ENCODE data around the gene TBC1D8.

TBC1D8 gene

DNA sequence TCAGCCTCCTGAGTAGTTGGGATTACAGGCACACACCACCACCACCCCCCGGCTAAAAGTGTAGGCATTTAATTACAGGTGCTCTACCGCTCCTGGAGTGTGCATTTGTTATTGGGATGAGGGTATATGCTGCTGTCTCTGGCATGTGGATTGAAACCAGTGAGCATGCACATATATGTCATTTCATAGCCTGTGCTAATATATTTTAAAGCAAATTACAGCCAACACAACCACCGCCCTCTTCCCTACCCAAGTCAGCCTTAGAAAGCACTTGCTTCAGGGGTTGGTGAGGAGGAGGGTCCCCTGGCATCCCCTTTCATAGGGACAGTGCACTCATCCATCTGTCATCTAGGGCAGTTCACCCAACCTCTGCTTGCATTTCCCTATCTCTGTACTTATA, 10.5 kb upstream of the TBC1D8 start:
- Histone ChIP-seq H3F3A (ENCODE audit: control insufficient read depth, insufficient read depth) (no peaks in the 10 kb centered on the region), H3K4me1 (ENCODE audit: control insufficient read depth, low read length) (no peaks in the 10 kb centered on the region), H3K27ac (ENCODE audit: low read depth, low read length) (no peak overlapping the region), H3K9me3 (ENCODE audit: control insufficient read depth, insufficient read depth, low read length) (no peaks in the 10 kb centered on the region), H3K36me3 (ENCODE audit: control insufficient read depth, low read length) (no peaks in the 10 kb centered on the region), H3K9me2 (replicated peaks; ENCODE audit: control insufficient read depth, low read length) (no peaks in the 10 kb centered on the region), H3K27me3 (ENCODE audit: control insufficient read depth, low read length) (no peaks in the 10 kb centered on the region), H3K4me3 (ENCODE audit: low read length) (no peak overlapping the region), H3K4me2 (ENCODE audit: low read length) (no peak overlapping the region), H3K79me2 (ENCODE audit: control insufficient read depth, low read length) (no peaks in the 10 kb centered on the region), H4K20me1 (ENCODE audit: control insufficient read depth, insufficient read depth, low read depth, low read length) (no peaks in the 10 kb centered on the region)
- TF ChIP-seq, protein P1, sequence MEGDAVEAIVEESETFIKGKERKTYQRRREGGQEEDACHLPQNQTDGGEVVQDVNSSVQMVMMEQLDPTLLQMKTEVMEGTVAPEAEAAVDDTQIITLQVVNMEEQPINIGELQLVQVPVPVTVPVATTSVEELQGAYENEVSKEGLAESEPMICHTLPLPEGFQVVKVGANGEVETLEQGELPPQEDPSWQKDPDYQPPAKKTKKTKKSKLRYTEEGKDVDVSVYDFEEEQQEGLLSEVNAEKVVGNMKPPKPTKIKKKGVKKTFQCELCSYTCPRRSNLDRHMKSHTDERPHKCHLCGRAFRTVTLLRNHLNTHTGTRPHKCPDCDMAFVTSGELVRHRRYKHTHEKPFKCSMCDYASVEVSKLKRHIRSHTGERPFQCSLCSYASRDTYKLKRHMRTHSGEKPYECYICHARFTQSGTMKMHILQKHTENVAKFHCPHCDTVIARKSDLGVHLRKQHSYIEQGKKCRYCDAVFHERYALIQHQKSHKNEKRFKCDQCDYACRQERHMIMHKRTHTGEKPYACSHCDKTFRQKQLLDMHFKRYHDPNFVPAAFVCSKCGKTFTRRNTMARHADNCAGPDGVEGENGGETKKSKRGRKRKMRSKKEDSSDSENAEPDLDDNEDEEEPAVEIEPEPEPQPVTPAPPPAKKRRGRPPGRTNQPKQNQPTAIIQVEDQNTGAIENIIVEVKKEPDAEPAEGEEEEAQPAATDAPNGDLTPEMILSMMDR (IDR thresholded peaks at IDR 0.05; ENCODE audit: low read depth, low read length, poor library complexity, severe bottlenecking) = no peak
- no peak for TF ChIP-seq EZH2phosphoT487 (IDR thresholded peaks at IDR 0.05; ENCODE audit: borderline replicate concordance, low read length)

DNA sequence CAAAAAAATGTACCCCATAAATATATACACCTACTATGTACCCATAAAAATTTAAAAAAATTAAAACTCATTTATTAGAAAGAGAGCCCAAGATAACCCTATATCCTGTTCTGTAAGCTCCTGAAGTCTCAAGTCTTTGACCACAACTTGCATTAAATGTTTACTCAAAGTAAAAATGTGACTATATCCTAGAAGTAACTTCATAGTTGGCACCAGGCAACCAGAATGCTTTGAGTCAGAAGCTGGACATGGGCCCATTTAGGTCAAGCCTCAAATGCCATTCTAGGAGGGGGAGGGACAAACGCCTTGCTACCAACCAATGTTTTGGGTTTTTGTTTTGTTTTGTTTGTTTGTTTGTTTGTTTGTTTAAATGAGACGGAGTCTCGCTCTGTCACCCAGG, 9.3 kb upstream of the TBC1D8 start:
- Histone ChIP-seq H4K20me1 (ENCODE audit: control insufficient read depth, insufficient read depth, low read depth, low read length) (no peaks in the 10 kb centered on the region), H3F3A (ENCODE audit: control insufficient read depth, insufficient read depth) (no peaks in the 10 kb centered on the region), H3K79me2 (ENCODE audit: control insufficient read depth, low read length) (no peaks in the 10 kb centered on the region), H3K4me3 (ENCODE audit: low read length) (no peak overlapping the region), H3K36me3 (ENCODE audit: control insufficient read depth, low read length) (no peaks in the 10 kb centered on the region), H3K4me2 (ENCODE audit: low read length) (no peak overlapping the region), H3K4me1 (ENCODE audit: control insufficient read depth, low read length) (no peaks in the 10 kb centered on the region), H3K9me3 (ENCODE audit: control insufficient read depth, insufficient read depth, low read length) (no peaks in the 10 kb centered on the region), H3K27me3 (ENCODE audit: control insufficient read depth, low read length) (no peaks in the 10 kb centered on the region), H3K27ac (ENCODE audit: low read depth, low read length) (no peak overlapping the region), H3K9me2 (replicated peaks; ENCODE audit: control insufficient read depth, low read length) (no peaks in the 10 kb centered on the region)
- no peak for TF ChIP-seq EZH2phosphoT487 (IDR thresholded peaks at IDR 0.05; ENCODE audit: borderline replicate concordance, low read length)
- TF ChIP-seq, protein P1 (IDR thresholded peaks at IDR 0.05; ENCODE audit: low read depth, low read length, poor library complexity, severe bottlenecking) = no peak

DNA sequence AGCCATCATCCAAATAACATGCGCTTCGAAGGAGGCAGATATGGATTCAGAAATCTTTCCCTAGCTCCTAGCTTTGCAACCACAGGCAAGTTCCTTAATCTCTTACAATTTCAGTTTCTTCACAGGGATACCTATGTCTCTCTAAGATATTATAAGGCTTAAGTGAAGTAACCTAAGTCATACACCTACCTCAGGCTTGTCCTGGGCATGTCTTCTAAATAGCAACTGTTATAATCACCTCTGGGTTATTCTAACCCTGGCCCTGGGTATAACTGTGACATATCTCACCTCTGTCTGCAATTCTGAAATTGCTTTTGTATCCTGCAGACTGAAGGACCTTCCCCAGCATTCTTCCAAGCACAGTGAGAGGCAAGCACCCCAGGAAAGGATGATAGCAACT, 8.3 kb upstream of the TBC1D8 start:
- Histone ChIP-seq H3K9me3 (ENCODE audit: control insufficient read depth, insufficient read depth, low read length) (no peaks in the 10 kb centered on the region), H3K4me3 (ENCODE audit: low read length) (no peak overlapping the region), H3K27ac (ENCODE audit: low read depth, low read length) (no peak overlapping the region), H3K4me2 (ENCODE audit: low read length) (no peak overlapping the region), H3K27me3 (ENCODE audit: control insufficient read depth, low read length) (peaks cover 6% of the 10 kb centered on the region; the same call in 1 of the 2 replicates), H3K79me2 (ENCODE audit: control insufficient read depth, low read length) (no peaks in the 10 kb centered on the region), H3F3A (ENCODE audit: control insufficient read depth, insufficient read depth) (no peaks in the 10 kb centered on the region), H3K4me1 (ENCODE audit: control insufficient read depth, low read length) (no peaks in the 10 kb centered on the region), H3K9me2 (replicated peaks; ENCODE audit: control insufficient read depth, low read length) (no peaks in the 10 kb centered on the region), H4K20me1 (ENCODE audit: control insufficient read depth, insufficient read depth, low read depth, low read length) (no peaks in the 10 kb centered on the region), H3K36me3 (ENCODE audit: control insufficient read depth, low read length) (no peaks in the 10 kb centered on the region)
- TF ChIP-seq, protein P1 (IDR thresholded peaks at IDR 0.05; ENCODE audit: low read depth, low read length, poor library complexity, severe bottlenecking) = no peak
- TF ChIP-seq EZH2phosphoT487 (IDR thresholded peaks at IDR 0.05; ENCODE audit: borderline replicate concordance, low read length) = no peak

DNA sequence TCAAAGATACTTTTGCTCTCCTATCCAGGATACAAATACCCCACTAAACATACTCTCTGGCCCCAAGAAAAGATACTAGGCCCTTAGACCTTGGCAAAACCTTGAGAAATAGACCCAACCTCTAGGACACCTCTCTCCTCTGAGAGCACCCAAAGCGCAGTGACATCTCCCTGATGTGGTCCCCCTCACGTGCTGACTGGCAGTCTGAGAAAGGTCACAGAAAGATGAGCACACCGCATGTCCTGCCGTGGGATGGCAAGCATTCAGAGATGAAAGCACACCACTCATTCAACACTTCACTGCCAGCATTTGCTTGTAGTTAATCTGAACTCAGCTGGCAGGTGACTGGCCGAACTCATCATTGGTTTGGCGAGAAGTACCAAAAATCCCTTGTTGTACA, 6.1 kb upstream of the TBC1D8 start:
- no peak for TF ChIP-seq EZH2phosphoT487 (IDR thresholded peaks at IDR 0.05; ENCODE audit: borderline replicate concordance, low read length)
- TF ChIP-seq, protein P1 (IDR thresholded peaks at IDR 0.05; ENCODE audit: low read depth, low read length, poor library complexity, severe bottlenecking) = no peak
- no peaks in the 10 kb centered on the region for H3K36me3 ChIP-seq (ENCODE audit: control insufficient read depth, low read length)
- peaks cover 26% of the 10 kb centered on the region for H3K27me3 ChIP-seq (ENCODE audit: control insufficient read depth, low read length)
- H3F3A ChIP-seq (ENCODE audit: control insufficient read depth, insufficient read depth) = no peaks in the 10 kb centered on the region
- H3K27ac ChIP-seq (ENCODE audit: low read depth, low read length) = no peak overlapping the region
- H3K4me3 ChIP-seq (ENCODE audit: low read length) = no peak overlapping the region
- peaks cover under 1% of the 10 kb centered on the region for H3K4me1 ChIP-seq (ENCODE audit: control insufficient read depth, low read length)
- H3K79me2 ChIP-seq (ENCODE audit: control insufficient read depth, low read length) = no peaks in the 10 kb centered on the region
- H3K4me2 ChIP-seq (ENCODE audit: low read length) = no peak overlapping the region
- no peaks in the 10 kb centered on the region for H3K9me2 ChIP-seq (replicated peaks; ENCODE audit: control insufficient read depth, low read length)
- H4K20me1 ChIP-seq (ENCODE audit: control insufficient read depth, insufficient read depth, low read depth, low read length) = no peaks in the 10 kb centered on the region
- H3K9me3 ChIP-seq (ENCODE audit: control insufficient read depth, insufficient read depth, low read length) = no peaks in the 10 kb centered on the region

All from DOHH2 (cell line).